ENCODE data around the gene OSTC. TPM values are rescaled to one million over a fixed set of nuclear protein-coding genes. Genes with fewer than 3 reads are reported as not detected.
A peak's percentile ranks its signal among the peaks of the same experiment; 100 is the strongest.

The OSTC gene
- total RNA-seq, 1 experiment from 2014 or later, result 105 TPM

DNA sequence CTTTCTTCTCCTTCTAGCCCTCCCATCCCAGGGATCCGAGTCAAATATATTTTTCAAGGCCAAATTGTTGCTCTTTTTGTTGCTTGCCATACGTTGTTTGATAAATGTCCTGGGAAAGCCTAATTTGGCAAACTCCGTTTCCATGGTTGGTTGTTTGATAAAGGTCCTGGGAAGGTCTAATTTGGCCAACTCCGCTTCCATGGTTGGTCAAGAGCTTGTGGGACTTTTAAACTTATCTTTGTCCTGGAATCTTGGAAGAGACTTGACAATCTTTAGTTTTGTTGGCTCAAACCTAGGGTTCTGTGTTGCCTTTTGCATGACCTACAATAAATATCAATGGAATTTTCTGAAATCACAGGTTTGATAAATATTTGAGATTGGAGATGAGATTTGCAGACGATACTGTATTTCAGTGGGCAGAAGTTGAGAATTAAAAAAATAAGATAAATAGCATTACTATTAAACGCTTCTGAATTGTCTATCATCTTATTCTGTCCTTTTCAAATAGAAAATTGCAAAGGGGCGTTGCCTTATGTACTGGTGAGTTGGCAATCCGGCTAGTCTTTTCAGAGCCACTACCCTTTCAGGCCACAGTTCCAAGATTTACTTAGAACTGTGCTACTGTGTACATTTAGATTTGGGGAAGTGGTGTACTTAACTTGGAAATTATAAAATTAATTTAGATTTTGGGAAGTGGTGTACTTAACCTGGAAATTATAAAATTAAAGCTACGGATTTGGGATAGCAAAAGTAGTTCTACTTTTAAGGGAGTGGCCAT, 804 bp downstream of the OSTC start:
- peak overlapping the region; percentile 65 to 84 for H3K4me3 ChIP-seq (replicated peaks in 1 of 2; ENCODE audit: low read depth in 1 of 2, low read length in 2 of 2)
- H3K27ac ChIP-seq (ENCODE audit: low read depth, low read length), result peak overlapping the region; percentile 49
- peak overlapping the region; percentile 89 for H3K9ac ChIP-seq (ENCODE audit: low read length)
- H3K4me1 ChIP-seq (ENCODE audit: control insufficient read depth in 1 of 2, insufficient read depth in 2 of 2, low read length in 2 of 2), result peaks cover 4 to 6% of the 10 kb centered on the region in 2 experiments; a peak in 3 of 4 replicates
- ChIA-PET CTCF (no interaction called here), RAD21 (ENCODE audit: low non-redundant PET in 1 of 2, low total read pairs in 2 of 2, uncharacterized antibody in 2 of 2, unreplicated experiment in 2 of 2) (no interaction called here), POLR2A (no interaction called here)
- no peaks in the 10 kb centered on the region for H4K20me1 ChIP-seq (ENCODE audit: insufficient read depth)
- H3K79me2 ChIP-seq (ENCODE audit: insufficient read depth, low read length), result peaks cover 58% of the 10 kb centered on the region
- peak overlapping the region; percentile 73 for H3K4me2 ChIP-seq (ENCODE audit: low read length)
- DNase-seq (ENCODE audit: low read depth, low spot score), result no peak
- intact Hi-C loops (cut with micrococcal nuclease), result no loop called here
- no peak overlapping the region for H2AFZ ChIP-seq (ENCODE audit: low read depth, low read length, poor library complexity, severe bottlenecking)
- H3K27me3 ChIP-seq (ENCODE audit: insufficient read depth, low read length), result no peaks in the 10 kb centered on the region
- ATAC-seq, result peak; percentile 10
- 0 out of 4 replicates have a peak, but pooled peaks cover 4 to 5% of the 10 kb centered on the region in 2 experiments for H3K36me3 ChIP-seq (ENCODE audit: control insufficient read depth in 1 of 2, insufficient read depth in 2 of 2, low read length in 2 of 2)
- no peaks in the 10 kb centered on the region for H3K9me2 ChIP-seq (ENCODE audit: insufficient read depth)
- no peaks in the 10 kb centered on the region for H3K9me3 ChIP-seq (ENCODE audit: control insufficient read depth in 1 of 2, insufficient read depth in 1 of 2, low read depth in 1 of 2, low read length in 2 of 2)
- TF ChIP-seq ATF3 (IDR thresholded peaks at IDR 0.05), result no peak
- BruUV-seq (replicated peaks), result no TSS peak

- H3K79me2 ChIP-seq (ENCODE audit: insufficient read depth, low read length), result peaks cover 30% of the 10 kb centered on the region
- TF ChIP-seq EZH2phosphoT487 (IDR thresholded peaks at IDR 0.05; ENCODE audit: borderline replicate concordance) (no peak), REST (IDR thresholded peaks at IDR 0.05; ENCODE audit: low read depth) (no peak), CBX3 (IDR thresholded peaks at IDR 0.05; ENCODE audit: low read depth) (no peak), RAD21 (IDR thresholded peaks at IDR 0.05; ENCODE audit: low read depth) (no peak), SIN3A (IDR thresholded peaks at IDR 0.05; ENCODE audit: low read depth) (no peak), CTCF (IDR thresholded peaks at IDR 0.05 in 2 of 3, conservative IDR thresholded peaks at IDR 0.05 in 1 of 3; ENCODE audit: borderline replicate concordance in 1 of 3, insufficient read depth in 1 of 3, low read depth in 2 of 3, low read length in 2 of 3) (no peak), TCF7L2 (IDR thresholded peaks at IDR 0.05; ENCODE audit: borderline replicate concordance, extremely low read depth, insufficient read depth, insufficient read length) (no peak), ELF1 (IDR thresholded peaks at IDR 0.05; ENCODE audit: borderline replicate concordance, low read depth) (no peak), JUND (IDR thresholded peaks at IDR 0.05) (no peak), CEBPB (IDR thresholded peaks at IDR 0.05; ENCODE audit: low read depth) (no peak), ZNF274 (IDR thresholded peaks at IDR 0.05; ENCODE audit: low read depth, low read length) (no peak), ATF3 (IDR thresholded peaks at IDR 0.05) (no peak), ZFX (IDR thresholded peaks at IDR 0.05) (no peak)
- TF ChIP-seq, protein P1, sequence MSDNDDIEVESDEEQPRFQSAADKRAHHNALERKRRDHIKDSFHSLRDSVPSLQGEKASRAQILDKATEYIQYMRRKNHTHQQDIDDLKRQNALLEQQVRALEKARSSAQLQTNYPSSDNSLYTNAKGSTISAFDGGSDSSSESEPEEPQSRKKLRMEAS (IDR thresholded peaks at IDR 0.05), result no peak
Measured at GRCh38 chr4:108662629-108663028, 12.2 kb downstream of the OSTC start.

More at GRCh38 chr4:108662629-108663028, 12.2 kb downstream of the OSTC start:
- ATAC-seq (no peak), DNase-seq (ENCODE audit: low read depth, low spot score) (no peak)
- no peak overlapping the region for H3K9ac ChIP-seq (ENCODE audit: low read length)
- H2AFZ ChIP-seq (ENCODE audit: low read depth, low read length, poor library complexity, severe bottlenecking), result no peak overlapping the region
- H4K20me1 ChIP-seq (ENCODE audit: insufficient read depth), result no peaks in the 10 kb centered on the region
- H3K9me3 ChIP-seq (ENCODE audit: control insufficient read depth in 1 of 2, insufficient read depth in 1 of 2, low read depth in 1 of 2, low read length in 2 of 2), result no peaks in the 10 kb centered on the region
- intact Hi-C loops (cut with micrococcal nuclease), result no loop called here
- no peak overlapping the region for H3K4me2 ChIP-seq (ENCODE audit: low read length)
- RAD21 ChIA-PET (ENCODE audit: low non-redundant PET in 1 of 2, low total read pairs in 2 of 2, uncharacterized antibody in 2 of 2, unreplicated experiment in 2 of 2), result no interaction called here
- H3K36me3 ChIP-seq (ENCODE audit: control insufficient read depth in 1 of 2, insufficient read depth in 2 of 2, low read length in 2 of 2), result peaks cover 20 to 23% of the 10 kb centered on the region in 2 experiments
- BruUV-seq (replicated peaks), result no TSS peak
- H3K4me3 ChIP-seq (replicated peaks in 1 of 2; ENCODE audit: low read depth in 1 of 2, low read length in 2 of 2), result no peak overlapping the region
- no peaks in the 10 kb centered on the region for H3K27me3 ChIP-seq (ENCODE audit: insufficient read depth, low read length)
- H3K27ac ChIP-seq (ENCODE audit: low read depth, low read length), result no peak overlapping the region
- no peaks in the 10 kb centered on the region for H3K9me2 ChIP-seq (ENCODE audit: insufficient read depth)
- CTCF ChIA-PET, result no interaction called here
- POLR2A ChIA-PET, result no interaction called here
- H3K4me1 ChIP-seq (ENCODE audit: control insufficient read depth in 1 of 2, insufficient read depth in 2 of 2, low read length in 2 of 2), result no peaks in the 10 kb centered on the region
